Stimulated activated CD4-positive, alpha-beta T cell treated with anti-CD3 and anti-CD28 coated beads, Interleukin-2, amount 100 ng/mL, for 4 hours (primary cell): ENCODE results near the gene TUBE1.
"Not testable (repeated sequence)": the region's sequence is repeated elsewhere in the genome, so short reads cannot be mapped to it uniquely, and the experiment has no call there.

Experiments used
- DNase-seq: peaks from one replicate; pipeline ENCODE4 v3.0.0-alpha.2; 2020; ENCODE audit warnings: low read depth

Gene TUBE1, protein sequence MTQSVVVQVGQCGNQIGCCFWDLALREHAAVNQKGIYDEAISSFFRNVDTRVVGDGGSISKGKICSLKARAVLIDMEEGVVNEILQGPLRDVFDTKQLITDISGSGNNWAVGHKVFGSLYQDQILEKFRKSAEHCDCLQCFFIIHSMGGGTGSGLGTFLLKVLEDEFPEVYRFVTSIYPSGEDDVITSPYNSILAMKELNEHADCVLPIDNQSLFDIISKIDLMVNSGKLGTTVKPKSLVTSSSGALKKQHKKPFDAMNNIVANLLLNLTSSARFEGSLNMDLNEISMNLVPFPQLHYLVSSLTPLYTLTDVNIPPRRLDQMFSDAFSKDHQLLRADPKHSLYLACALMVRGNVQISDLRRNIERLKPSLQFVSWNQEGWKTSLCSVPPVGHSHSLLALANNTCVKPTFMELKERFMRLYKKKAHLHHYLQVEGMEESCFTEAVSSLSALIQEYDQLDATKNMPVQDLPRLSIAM

DNA sequence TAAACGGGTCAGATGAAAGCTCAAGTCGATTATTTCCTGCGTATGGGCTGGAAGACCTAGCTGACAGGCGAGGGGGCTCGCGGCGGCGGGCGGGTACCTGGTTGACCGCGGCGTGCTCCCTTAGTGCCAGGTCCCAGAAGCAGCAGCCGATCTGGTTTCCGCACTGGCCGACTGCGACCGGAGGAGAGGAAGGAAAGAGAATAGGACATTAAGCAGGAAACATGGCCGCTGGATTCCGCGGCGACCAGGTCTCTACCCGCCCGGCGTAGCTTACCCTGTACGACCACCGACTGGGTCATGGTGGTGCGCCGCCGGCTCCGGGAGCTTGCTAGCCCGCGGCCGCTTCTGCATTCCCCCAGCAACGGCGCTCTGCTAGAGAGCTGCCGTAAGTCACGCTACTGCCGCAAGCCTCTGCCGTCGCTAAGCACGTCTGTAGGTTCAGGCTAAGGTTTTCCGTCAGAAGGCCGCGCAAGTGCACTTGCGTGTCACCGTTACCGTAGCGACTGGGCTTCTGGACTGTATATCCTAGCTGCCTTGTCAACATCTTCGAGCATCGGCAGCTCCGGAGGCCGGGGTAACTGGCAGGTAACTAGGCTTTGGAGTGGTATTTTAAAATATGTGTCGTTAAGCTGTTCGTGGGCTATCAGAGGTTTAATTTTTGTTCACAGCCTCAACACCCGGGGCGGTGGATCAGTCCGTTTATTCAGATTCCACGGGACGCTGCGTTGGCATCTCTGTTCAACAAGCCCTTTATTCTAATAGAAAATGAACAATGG lies at the start of gene TUBE1, which contains the start of gene FAM229B:
Gene TUBE1 (minus strand): TSS at position 347 of the 776 bp plus-strand sequence. CDS start 48 bp downstream, at position 299.
Gene FAM229B (plus strand): TSS at position 456 of the 776 bp plus-strand sequence. CDS start 11,693 bp downstream, outside the sequence.
- peak; percentile 87 for DNase-seq

DNA sequence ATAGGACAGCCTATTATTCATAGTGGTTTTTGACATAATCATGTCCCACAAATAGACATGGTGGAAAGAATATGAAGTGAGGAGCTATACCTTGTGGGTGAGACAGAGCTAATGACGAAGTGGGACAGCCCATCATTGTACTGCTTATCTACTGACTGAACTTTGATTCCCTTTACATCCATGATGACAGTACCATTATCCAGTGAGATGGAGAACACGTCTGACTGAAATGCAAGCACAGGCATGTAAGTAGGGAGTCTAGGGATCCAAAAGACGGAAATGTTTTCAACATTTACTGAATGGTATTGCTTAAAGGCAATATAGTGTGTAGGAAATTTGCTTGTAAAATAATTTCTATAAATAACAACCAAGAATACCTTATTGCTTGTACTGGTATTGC lies 43.6 kb upstream of the TUBE1 start:
- DNase-seq: no peak

DNA sequence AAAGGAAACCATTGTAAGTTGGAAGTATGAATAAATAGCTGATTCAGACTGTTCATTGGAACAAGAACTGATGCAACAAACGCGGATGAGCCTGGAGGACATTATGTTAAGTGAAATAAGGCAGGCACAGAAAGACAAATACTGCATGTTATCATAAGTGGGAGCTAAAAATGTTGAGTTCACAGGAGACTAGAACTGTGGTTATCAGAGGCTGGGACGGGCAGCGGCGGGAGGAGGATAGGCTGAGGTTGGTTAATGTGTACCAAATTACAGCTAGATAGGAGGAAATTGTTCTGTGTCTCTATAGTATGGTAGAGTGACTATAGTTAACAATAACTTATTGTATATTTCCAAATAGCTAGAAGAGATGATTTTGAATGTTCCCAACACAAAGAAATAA lies 40.9 kb upstream of the TUBE1 start:
- DNase-seq: no peak

GRCh38 chr6:112123982-112124381 lies 36.7 kb upstream of the TUBE1 start:
- DNase-seq: no peak

- no peak for DNase-seq
Measured at GRCh38 chr6:112122756-112123155, 35.5 kb upstream of the TUBE1 start.

DNA sequence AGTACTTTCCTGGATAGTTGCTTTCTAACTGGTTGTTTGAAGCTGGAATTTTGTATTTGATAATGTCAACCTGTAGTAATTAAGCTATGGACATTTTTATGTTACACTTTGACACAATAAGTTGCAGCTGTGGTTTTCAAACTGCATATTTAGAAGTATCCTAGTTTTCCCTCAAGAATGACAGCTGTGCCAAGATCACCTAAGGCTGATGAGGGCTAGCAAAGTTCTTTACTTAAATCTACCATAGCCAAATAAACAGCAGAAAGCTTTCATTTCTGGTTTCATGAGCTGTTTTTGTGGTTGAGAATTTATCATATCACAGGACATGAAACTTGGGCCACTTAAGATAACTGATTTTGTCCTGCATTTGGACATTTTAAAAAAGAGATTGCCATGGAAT lies 30.8 kb upstream of the TUBE1 start:
- no peak for DNase-seq

DNA sequence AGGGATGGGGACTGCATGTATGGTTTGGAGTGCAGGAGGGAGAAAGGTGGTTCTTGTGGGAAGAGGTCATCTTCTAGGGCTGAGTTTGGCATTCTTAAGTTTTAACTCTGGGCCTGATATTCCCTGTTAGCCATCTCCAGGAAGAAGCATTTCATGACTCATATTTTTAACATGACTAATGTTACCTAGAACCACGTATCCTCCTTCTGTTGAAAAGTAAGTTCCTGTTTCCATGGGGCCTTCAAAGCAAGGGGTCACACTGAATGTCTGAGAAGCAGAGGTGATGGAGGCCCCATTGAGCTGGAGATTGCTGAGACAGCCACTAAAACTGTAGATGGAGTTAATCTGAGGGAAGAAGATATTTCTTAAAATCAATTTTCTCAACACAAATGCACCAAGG lies 30.3 kb upstream of the TUBE1 start:
- no peak for DNase-seq

DNA sequence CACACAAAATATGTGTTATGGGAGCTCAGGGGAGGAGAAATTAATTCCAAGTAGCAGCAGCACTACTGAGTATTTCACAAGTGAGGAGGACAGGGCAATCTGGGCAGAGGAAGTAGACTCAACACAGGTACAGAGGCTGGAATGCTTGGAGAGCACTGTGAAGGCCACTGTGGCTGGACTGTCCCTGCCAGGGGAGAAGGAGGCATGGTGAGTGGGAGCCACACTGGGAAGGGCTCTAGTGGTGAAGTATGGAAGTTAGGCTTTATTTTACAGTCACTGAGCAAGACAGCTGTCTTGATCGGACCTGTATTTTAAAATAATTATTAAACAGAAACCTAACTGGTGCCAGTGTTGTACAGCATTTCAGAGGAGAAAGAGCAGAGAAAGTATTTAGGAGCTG lies 28.9 kb upstream of the TUBE1 start:
- no peak for DNase-seq

- no peak for DNase-seq
Measured at GRCh38 chr6:112114577-112115223, 27.4 kb upstream of the TUBE1 start.

DNA sequence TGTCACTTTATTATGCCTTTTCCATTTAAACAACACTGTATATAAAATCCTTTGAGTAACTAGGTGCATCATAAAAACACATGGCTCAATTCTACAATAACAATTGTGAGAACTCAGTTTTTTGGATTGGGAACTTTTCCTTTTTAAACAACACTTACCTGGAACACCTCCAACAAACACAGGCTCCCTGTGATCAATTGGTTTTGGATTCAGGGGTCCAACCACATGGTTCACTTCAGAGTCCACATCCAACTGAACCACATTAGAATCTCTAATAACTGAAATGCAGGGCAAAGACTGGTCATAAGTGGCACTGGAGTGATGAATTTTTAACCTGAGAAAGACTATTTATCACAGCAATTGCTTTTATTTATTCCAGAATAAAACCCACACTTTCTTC lies 26.6 kb upstream of the TUBE1 start:
- DNase-seq: no peak

- DNase-seq: no peak
Measured at GRCh38 chr6:112113431-112113830, 26.1 kb upstream of the TUBE1 start.

DNA sequence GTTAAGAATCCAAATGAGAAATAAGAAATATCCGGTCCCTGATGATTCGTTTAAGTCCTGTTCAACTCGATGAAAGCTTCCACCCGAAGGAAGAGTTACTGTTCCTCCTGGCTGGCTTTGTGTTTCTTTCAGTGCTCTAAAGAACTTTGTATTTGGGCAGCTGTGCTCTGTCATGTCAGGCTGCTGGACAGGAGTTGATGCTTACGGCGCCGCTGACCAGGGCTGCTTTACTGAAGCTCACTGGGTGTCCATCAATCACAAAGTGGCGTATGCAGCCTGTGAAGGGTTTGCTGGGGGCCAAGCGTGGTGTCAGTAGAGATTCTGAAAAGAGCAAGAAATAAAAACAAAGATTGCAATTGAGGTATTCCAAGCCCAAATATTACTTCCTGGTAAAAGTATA lies 22.0 kb upstream of the TUBE1 start:
- DNase-seq: no peak

DNA sequence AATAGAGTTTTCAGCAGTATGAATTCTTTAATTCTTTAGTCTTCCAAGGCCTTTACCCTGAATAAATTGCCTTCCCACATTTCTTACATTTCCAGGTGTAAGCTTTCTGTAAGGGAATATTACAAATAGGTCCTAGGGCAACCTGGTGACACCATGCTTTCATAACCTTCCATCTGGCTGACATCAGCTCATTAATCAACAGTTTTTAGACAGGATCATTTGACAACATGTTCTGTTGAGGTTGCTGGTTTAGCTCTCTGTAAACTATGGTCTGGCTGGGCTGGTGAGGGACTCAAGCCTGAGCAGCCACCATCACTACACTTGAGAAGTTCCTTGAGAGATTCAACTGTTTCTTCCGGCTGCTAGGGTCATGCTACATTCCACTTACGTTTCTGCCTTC lies 19.3 kb upstream of the TUBE1 start:
- DNase-seq: no peak

DNA sequence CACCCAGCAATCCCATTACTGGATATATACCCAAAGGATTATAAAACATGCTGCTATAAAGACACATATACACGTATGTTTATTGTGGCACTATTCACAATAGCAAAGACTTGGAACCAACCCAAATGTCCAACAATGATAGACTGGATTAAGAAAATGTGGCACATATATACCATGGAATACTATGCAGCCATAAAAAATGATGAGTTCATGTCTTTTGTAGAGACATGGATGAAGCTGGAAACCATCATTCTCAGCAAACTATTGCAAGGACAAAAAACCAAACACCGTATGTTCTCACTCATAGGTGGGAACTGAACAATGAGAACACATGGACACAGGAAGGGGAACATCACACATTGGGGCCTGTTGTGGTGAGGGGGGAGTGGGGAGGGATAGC lies 18.7 kb upstream of the TUBE1 start:
- not testable (repeated sequence) for DNase-seq

- no peak for DNase-seq
Measured at GRCh38 chr6:112100561-112100960, 13.3 kb upstream of the TUBE1 start.

DNA sequence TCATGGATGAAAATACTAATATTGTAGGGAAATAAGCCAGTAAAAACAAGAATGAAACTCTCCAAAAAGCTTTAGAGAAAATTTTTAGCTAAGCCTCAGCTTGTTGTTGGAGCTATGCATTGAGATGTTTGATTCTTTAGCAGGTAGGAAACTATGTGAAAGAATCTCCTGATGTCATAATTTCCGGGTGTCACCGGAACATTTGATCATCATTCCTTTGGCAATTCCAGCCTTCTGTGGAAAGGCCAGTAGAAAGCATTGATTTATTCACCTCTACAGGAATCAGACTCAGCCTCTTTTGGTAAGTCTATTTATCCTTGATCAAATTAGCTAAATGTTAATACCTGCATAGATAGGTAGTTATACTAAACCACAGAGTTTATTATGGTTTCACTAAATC lies 9.6 kb upstream of the TUBE1 start:
- no peak for DNase-seq

DNA sequence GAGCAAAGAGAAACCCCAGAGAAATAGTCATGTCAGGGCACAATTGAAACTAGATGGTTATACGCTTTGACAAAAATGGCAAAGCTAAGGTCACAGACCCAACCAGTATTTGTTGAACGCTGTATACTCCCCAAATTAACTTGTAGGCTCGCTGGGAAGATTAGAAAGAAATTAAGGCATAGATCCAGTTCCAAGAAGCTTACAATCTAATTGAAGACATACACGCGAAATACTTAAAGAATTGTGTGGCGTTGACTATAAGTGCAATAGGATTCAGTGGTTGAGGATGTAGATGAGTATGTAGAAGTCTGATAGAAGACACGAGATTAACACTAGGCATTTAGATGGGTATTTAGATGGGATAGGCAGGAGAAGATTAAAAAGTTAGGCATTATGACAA lies 634 bp upstream of the TUBE1 start:
- DNase-seq: no peak

DNA sequence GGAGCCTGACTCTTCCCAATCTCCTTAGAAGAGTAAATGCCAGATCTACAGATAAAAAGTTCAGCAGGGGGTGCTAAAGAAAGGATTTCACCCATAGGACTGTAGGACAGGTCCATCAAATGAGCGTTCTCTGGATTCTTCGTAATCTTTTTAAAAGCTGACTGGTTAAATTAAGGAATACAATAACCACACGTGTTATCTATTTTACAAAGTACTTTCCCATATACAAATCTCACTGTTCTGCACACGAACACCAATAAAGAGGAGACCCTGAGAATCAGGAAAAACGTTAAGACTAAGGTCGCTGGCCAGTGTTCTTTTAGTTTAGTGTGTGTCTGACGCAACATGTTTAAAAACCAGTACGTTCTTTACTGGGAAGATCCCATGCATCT lies 542 bp downstream of the TUBE1 start:
- no peak for DNase-seq

GRCh38 chr6:112085286-112086065 lies 1.8 kb downstream of the TUBE1 start:
- DNase-seq: no peak

DNA sequence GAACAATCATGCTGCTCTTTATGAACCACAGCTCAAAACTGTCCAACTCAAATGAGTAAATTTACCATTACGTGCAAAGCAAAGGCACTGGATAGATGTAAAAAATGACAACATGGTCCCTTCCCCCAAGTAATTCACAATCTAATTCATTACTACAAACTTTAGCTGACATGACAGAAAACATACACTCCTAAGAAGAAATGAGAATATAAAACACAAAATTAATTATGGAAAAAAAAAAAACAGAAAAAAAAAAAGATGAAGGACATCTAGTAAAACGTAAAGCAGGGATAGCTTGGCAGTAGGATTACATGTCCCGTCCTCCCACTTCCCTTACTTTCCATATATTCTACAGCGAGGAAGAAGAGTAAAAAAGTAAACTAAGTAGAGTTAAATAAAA lies 5.7 kb downstream of the TUBE1 start:
- DNase-seq: no peak

GRCh38 chr6:112066606-112067005 lies 20.7 kb downstream of the TUBE1 start:
- no peak for DNase-seq

GRCh38 chr6:112065426-112065986 lies 21.8 kb downstream of the TUBE1 start:
- no peak for DNase-seq
